Measurements from ENCODE around the gene YPEL5.

The YPEL5 gene

DNA sequence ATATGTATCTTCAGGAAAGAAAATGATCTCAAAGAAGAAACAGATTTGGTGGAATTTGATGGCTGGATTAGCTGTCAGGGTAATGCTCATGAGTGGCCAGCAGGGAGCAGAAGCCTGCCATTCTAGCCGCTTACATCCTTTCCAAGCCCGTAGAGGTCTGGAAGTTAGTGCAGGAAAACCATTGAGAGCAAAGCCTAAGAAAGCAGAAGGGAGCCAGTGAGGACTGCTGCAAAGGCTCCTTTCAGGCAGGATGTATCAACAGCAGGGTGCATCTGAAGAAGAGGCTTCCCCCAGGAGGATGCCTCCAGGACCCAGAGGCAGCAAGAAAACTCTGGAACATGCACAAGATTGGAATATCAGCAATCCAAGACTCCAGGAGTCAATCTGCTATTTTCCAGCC lies 61.6 kb downstream of the YPEL5 start:
- DNase-seq = peak; percentile 46

DNA sequence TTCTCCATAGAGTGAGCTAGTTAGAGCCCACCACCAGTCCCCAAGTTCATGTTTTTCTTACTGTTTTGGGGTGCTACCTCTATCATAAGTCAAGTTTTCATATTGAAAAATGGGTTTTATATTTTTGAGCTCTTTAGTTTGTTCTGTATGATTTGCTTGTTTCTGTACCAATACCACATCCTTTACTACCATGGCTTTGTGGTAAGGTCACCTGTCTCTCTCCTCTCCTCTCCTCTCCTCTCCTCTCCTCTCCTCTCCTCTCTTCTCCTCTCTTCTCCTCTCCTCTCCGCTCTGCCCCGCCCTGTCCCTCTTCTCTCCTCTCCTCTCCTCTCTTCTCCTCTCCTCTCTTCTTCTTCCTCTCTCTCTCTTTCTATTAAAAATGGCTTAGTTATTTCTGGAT lies 62.4 kb downstream of the YPEL5 start:
- DNase-seq = no peak

Data from stimulated activated CD4-positive, alpha-beta T cell treated with anti-CD3 and anti-CD28 coated beads, Interleukin-4, amount 100 ng/mL, for 24 hours (primary cell).